HG02938 (cell line): Measurements from ENCODE around the gene LMX1B.
"Not testable (repeated sequence)": the region's sequence is repeated elsewhere in the genome, so short reads cannot be mapped to it uniquely, and the experiment has no call there.

Experiments
- ATAC-seq: cut with Tn5 transposase; IDR thresholded peaks from one replicate; pipeline ENCODE4 v1.9.1; 2021; ENCODE audit warnings: mild to moderate bottlenecking, moderate library complexity; ENCODE audit not compliant: unreplicated experiment

LMX1B gene

DNA sequence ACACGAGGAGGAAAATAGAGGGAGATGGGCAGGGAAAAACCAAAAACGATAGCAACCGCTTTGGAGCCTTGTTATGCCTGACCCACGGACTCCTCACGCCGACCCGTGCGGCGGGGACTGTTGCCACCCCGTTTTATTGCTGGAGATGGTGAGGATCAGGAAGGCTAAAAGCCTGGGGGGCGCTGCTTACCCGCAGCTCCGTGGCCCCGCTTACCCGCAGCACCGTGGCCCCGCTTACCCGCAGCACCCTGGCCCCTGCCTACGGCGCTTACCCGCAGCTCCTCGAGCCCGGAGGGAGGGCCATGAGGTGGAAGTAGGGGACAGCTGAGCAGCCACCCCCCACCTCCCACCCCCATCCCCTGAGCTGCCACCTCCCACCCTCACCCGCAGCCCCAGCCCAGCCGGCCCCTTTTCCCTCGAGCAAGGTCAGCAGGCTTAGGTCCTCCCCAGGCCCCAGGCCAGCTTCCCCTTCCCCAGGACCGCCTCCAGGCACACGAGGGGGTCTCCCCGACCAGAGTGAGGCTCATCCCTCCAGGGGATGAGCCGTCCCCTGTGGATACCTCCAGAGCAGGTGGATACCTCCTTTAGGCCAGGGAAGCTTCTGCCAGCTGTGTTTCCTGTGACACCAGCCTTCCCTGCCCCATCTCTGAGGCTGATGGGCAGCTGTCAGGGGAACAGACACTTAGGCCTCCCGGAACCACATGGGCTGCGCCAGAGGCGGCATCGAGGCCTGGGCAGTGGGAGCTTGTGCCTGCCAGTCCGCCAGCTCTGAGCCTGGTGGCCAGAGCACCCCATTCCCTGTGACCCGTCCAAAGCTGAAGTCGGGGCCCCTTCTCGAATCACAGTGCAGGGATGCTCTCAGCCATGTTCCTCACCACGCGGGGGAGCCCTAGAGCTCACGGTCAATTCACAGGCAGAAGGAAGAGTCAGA, 92.3 kb downstream of the LMX1B start:
- ATAC-seq = no peak

- no peak for ATAC-seq
These were observed 92.9 kb downstream of the LMX1B start for GRCh38 chr9:126706698-126707053.

- no peak for ATAC-seq
These were observed 93.4 kb downstream of the LMX1B start for GRCh38 chr9:126707083-126707482.

DNA sequence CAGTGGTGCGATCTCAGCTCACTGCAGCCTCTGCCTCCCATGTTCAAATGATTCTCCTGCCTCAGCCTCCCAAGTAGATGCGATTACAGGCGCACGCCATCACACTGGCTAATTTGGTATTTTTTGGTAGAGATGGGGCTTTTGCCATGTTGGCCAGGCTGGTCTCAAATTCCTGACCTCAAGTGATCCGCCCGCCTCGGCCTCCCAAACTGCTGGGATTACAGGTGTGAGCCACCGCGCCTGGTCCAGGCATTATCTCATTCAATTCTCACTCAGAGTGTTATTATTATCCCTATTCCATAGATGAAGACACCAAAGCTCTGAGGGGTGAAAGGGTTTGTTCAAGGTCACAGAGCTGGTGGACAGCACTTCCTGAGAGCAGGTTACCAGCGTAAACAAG, 94.0 kb downstream of the LMX1B start:
- ATAC-seq = not testable (repeated sequence)

GRCh38 chr9:126708178-126708577, 94.5 kb downstream of the LMX1B start:
- ATAC-seq = no peak

- no peak for ATAC-seq
These were observed 95.5 kb downstream of the LMX1B start for GRCh38 chr9:126709241-126709640.

- no peak for ATAC-seq
These were observed 101.7 kb downstream of the LMX1B start for GRCh38 chr9:126715382-126715781.

DNA sequence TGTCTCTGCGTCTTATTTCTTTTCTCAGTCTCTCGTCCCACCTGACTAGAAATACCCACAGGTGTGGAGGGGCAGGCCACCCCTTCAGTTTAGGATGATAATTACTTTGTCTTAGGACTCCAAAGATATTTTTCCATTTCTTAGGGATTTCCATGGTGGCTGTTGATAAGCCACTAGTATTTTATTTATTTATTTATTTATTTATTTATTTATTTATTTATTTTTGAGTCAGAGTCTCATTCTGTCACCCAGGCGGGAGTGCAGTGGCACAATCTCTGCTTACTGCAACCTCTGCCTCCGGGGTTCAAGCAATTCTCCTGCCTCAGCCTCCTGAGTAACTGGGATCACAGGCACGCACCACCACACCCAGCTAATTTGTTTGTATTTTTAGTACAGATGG, 103.7 kb downstream of the LMX1B start:
- ATAC-seq = not testable (repeated sequence)

- no peak for ATAC-seq
These were observed 105.9 kb downstream of the LMX1B start for GRCh38 chr9:126719618-126720031.

DNA sequence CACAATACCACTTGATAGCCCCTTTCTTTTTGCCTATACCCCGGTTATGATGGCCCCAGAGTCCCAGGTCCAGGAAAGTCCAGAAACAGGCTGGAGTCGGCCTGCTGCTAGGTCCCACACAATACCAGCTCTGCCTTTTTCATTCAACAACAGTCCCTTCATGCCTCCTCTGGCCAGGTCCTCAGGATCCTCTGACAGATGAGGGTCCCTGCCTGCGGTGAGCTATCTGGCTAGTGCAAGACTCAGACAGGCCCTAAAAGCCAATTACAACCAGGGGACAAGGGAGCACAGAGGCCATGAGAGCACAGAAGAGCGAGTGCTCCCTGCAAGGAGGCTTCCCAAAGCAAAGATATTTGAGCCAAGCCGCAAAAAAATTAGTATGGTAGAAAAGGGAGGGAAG, 106.3 kb downstream of the LMX1B start:
- no peak for ATAC-seq

DNA sequence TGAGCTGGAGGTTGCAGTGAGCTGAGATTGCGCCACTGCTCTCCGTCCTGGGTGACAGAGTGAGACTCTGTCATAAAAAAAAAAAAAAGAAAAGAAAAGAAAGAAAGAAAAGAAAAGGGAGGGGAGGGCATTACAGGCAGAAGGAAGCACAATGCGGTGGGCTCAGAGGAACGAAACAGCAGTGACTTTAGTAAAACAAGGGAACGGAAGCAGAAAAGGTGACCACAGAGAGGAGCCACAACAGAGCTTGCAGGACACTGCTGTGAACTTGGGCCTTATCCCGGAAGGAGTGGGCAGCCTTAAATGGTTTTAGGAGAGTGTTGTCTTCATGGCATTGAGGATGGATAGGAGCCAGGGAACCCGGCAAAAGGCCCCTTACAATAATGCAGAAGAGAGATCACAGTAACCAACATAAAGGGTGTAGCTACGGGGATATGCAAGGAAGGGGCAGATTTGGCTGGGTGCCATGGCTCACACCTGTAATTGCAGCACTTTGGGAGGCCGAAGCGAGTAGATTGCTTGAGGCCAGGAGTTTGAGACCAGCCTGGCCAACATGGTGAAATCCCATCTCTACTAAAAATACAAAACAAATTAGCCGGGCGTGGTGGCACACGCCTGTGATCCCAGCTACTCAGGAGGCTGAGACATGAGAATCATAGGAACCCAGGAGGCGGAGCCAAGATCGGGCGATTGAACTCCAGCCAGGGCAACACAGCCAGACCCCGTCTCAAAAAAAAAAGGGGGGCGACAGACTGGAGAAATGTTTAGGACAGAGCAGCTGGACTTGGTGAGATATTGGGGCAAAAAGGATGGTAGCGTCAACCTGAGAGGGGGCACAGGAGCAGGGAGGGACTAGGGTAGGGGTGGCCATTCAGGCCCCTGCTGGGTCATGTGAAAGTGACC, 107.2 kb downstream of the LMX1B start:
- ATAC-seq = no peak

GRCh38 chr9:126721564-126721981, 107.8 kb downstream of the LMX1B start:
- no peak for ATAC-seq

- peak; percentile 56 for ATAC-seq
These were observed 108.7 kb downstream of the LMX1B start for GRCh38 chr9:126722252-126722921.

GRCh38 chr9:126722922-126723806, 109.4 kb downstream of the LMX1B start:
- ATAC-seq = peak; percentile 21

- ATAC-seq = no peak
These were observed 110.1 kb downstream of the LMX1B start for GRCh38 chr9:126723807-126724172.

- ATAC-seq = no peak
These were observed 110.5 kb downstream of the LMX1B start for GRCh38 chr9:126724226-126724625.

DNA sequence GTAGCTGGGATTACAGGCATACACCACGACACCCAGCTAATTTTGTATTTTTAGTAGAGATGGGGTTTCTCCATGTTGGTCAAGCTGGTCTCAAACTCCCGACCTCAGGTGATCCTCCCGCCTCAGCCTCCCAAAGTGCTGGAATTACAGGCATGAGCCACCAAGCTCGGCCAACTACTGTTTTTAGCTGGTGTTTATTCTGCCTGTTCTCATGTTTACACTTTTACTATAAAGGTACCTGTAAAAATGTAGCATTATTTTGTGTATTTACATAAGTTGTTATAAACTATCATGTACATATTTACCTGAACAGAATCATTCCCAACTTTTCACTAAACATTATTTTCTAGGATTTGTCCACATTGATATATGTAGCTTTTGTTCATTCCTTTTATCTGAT, 111.8 kb downstream of the LMX1B start:
- not testable (repeated sequence) for ATAC-seq

DNA sequence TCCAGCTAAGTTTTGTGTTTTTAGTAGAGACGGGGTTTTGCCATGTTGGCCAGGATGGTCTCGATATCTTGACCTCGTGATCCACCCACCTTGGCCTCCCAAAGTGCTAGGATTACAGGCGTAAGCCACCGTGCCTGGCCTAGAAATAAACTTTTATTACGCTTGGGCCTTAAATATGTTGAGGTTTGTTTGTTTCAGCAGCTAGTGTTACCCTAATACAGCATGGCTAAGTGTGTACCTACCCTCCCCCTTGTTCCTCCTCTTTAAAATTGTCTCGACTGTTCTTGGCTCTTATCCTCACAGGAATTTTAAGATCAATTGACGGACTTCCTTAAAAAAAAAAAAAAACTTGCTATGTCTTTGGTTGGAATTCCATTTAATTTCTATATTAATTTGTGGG, 114.5 kb downstream of the LMX1B start:
- ATAC-seq = not testable (repeated sequence)

DNA sequence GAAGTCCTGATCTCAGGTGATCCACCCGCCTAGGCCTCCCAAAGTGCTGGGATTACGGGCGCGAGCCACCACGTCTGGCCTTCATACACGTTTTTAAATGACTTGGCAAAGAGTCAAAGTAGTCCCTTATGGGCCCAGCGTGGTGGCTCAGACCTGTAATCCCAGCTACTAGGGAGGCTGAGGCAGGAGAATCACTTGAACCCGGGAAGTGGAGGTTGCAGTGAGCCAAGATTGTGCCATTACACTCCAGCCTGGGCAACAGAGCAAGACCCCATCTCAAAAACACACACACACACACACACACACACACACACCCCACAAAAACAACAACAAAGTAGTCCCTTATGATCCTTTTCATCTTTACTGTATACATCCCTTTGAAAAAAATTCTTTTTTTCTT, 116.9 kb downstream of the LMX1B start:
- not testable (repeated sequence) for ATAC-seq

DNA sequence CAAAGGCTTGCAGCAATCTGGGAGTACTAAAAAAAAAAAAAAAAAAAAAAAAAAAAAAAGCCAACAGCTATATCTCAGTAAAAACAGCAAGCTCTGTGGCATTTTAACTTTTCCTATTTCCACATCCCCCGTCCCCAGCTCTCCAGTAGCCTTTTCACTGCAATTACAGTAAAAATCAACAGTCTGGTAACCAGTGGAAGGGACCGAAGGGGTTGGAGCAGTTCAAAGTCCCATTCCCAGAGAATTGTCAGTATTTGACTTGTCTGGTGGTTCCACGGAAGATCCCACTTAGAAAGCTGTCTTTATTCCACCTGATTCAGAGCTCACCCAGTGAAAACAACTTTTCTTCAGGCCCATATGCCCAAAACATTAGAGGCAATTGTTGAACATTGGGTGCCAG, 119.3 kb downstream of the LMX1B start:
- no peak for ATAC-seq
